ENCODE results near the gene SH2D3C. TPM values are rescaled to one million over a fixed set of nuclear protein-coding genes. Genes with fewer than 3 reads are reported as not detected.

SH2D3C gene
- polyA plus RNA-seq, 1 donor from 2014 or later, result 14.5 TPM

DNA sequence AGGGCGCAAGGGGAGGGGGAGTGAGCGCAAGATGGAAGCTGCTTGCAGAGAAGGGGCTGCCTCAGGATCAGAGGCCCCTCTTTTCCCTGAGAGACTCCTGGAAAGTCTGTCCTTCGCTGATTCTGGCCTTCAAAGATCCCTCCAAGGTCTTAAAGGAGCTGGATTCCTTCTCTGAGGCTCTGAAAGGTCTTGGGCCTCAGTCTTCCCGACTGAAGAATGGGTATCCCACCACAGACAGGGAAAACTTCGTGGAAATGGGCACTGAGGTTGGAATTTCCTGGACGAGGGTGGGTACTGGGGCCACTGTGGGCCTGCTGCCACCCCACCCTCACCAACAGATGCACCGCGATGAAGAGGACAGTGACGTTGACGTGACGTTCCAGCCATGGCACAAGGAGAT is 66.1 kb downstream of the SH2D3C start:
- Histone ChIP-seq H3K4me3 (ENCODE audit: low read length) (no peak overlapping the region), H3F3A (ENCODE audit: insufficient read depth, low read length, poor library complexity, severe bottlenecking) (no peaks in the 10 kb centered on the region), H3K79me2 (replicated peaks; ENCODE audit: insufficient read depth, low read length) (no peaks in the 10 kb centered on the region), H3K9me2 (ENCODE audit: insufficient read depth, low read length) (no peaks in the 10 kb centered on the region), H3K4me2 (ENCODE audit: low read length) (no peak overlapping the region), H3K27me3 (ENCODE audit: insufficient read depth, low read depth, low read length) (no peaks in the 10 kb centered on the region), H2AFZ (ENCODE audit: low read depth, low read length) (no peak overlapping the region), H3K36me3 (ENCODE audit: insufficient read depth, low read length) (no peaks in the 10 kb centered on the region), H3K27ac (ENCODE audit: low read length) (no peak overlapping the region), H3K9me3 (ENCODE audit: low read length) (no peaks in the 10 kb centered on the region), H3K9ac (ENCODE audit: low read length) (no peak overlapping the region), H4K20me1 (ENCODE audit: insufficient read depth) (no peaks in the 10 kb centered on the region)
- no peak for TF ChIP-seq POLR2AphosphoS5 (IDR thresholded peaks at IDR 0.05)
- TF ChIP-seq EP300 (conservative IDR thresholded peaks at IDR 0.05; ENCODE audit: poor library complexity, severe bottlenecking), result no peak
- no peak for TF ChIP-seq SMC3 (conservative IDR thresholded peaks at IDR 0.05; ENCODE audit: poor library complexity)
- TF ChIP-seq EZH2 (IDR thresholded peaks at IDR 0.05; ENCODE audit: borderline replicate concordance, insufficient read depth, low read length, poor library complexity, severe bottlenecking), result no peak
- no peak for TF ChIP-seq REST (IDR thresholded peaks at IDR 0.05; ENCODE audit: borderline replicate concordance)
- TF ChIP-seq MXI1 (conservative IDR thresholded peaks at IDR 0.05; ENCODE audit: poor library complexity, severe bottlenecking), result no peak
- no peak for TF ChIP-seq CTCF (IDR thresholded peaks at IDR 0.05; ENCODE audit: poor library complexity, severe bottlenecking)
- no peak for TF ChIP-seq TAF1 (IDR thresholded peaks at IDR 0.05; ENCODE audit: low read depth)
- TF ChIP-seq RAD21 (conservative IDR thresholded peaks at IDR 0.05), result no peak

- no peak overlapping the region for H3K4me3 ChIP-seq (ENCODE audit: low read length)
- H2AFZ ChIP-seq (ENCODE audit: low read depth, low read length), result no peak overlapping the region
- H3K9ac ChIP-seq (ENCODE audit: low read length), result no peak overlapping the region
- H3K27ac ChIP-seq (ENCODE audit: low read length), result no peak overlapping the region
- H3K9me2 ChIP-seq (ENCODE audit: insufficient read depth, low read length), result no peaks in the 10 kb centered on the region
- H3K36me3 ChIP-seq (ENCODE audit: insufficient read depth, low read length), result no peaks in the 10 kb centered on the region
- no peak for TF ChIP-seq EP300 (conservative IDR thresholded peaks at IDR 0.05; ENCODE audit: poor library complexity, severe bottlenecking)
- no peak for TF ChIP-seq SMC3 (conservative IDR thresholded peaks at IDR 0.05; ENCODE audit: poor library complexity)
- no peak for TF ChIP-seq TAF1 (IDR thresholded peaks at IDR 0.05; ENCODE audit: low read depth)
- TF ChIP-seq REST (IDR thresholded peaks at IDR 0.05; ENCODE audit: borderline replicate concordance), result no peak
- no peak for TF ChIP-seq MXI1 (conservative IDR thresholded peaks at IDR 0.05; ENCODE audit: poor library complexity, severe bottlenecking)
- TF ChIP-seq EZH2 (IDR thresholded peaks at IDR 0.05; ENCODE audit: borderline replicate concordance, insufficient read depth, low read length, poor library complexity, severe bottlenecking), result no peak
- no peak for TF ChIP-seq RAD21 (conservative IDR thresholded peaks at IDR 0.05)
- TF ChIP-seq POLR2AphosphoS5 (IDR thresholded peaks at IDR 0.05), result no peak
- TF ChIP-seq CTCF (IDR thresholded peaks at IDR 0.05; ENCODE audit: poor library complexity, severe bottlenecking), result no peak
- H3K79me2 ChIP-seq (replicated peaks; ENCODE audit: insufficient read depth, low read length), result no peaks in the 10 kb centered on the region
- H3K9me3 ChIP-seq (ENCODE audit: low read length), result no peaks in the 10 kb centered on the region
- H3K27me3 ChIP-seq (ENCODE audit: insufficient read depth, low read depth, low read length), result no peaks in the 10 kb centered on the region
- H3K4me2 ChIP-seq (ENCODE audit: low read length), result no peak overlapping the region
- no peaks in the 10 kb centered on the region for H3F3A ChIP-seq (ENCODE audit: insufficient read depth, low read length, poor library complexity, severe bottlenecking)
- H4K20me1 ChIP-seq (ENCODE audit: insufficient read depth), result no peaks in the 10 kb centered on the region
These were observed 66.6 kb downstream of the SH2D3C start for GRCh38 chr9:127711831-127712274.
